SK-N-MC (cell line): ENCODE data around the gene MON2.

Source experiments
- EZH2 ChIP-seq: fragments of 200-600 bp; sonication (generic); IDR thresholded peaks from one replicate; pipeline ENCODE4 v1.6.1; 2017; ENCODE audit warnings: antibody characterized with exemption
- FOXP2 ChIP-seq: optimal IDR thresholded peaks from 2 replicates; pipeline ENCODE3; 2011; ENCODE audit warnings: mild to moderate bottlenecking, moderate library complexity; ENCODE audit not compliant: insufficient read depth; ENCODE audit errors: extremely low read length, control extremely low read depth
- POLR2AphosphoS5 ChIP-seq: IDR thresholded peaks from 2 replicates; pipeline ENCODE4 v1.6.1; 2012; ENCODE audit warnings: mild to moderate bottlenecking, low read depth, low read length, borderline replicate concordance

- TF ChIP-seq POLR2AphosphoS5 (no peak), EZH2 (no peak), FOXP2 (no peak)
Observed at GRCh38 chr12:62597253-62597652, 130.6 kb downstream of the MON2 start.
